H4 (cell line): Measurements from ENCODE around the gene FAM168A. TPM values are rescaled to one million over a fixed set of nuclear protein-coding genes. Genes with fewer than 3 reads are reported as not detected.

Experiments used
- DNase-seq: peaks from one replicate; pipeline ENCODE4 v3.0.0-alpha.2; 2015; ENCODE audit warnings: low spot score
- total RNA-seq: library from RNA; depleted of rRNA; stranded (reverse); fragments of >200 nt; shearing (Covaris generic); gene quantifications from 2 replicates; pipeline ENCODE4 v1.2.3, GENCODE V29; 2014

The FAM168A gene
- total RNA-seq, 1 experiment from 2014 or later, result 14.6 TPM

DNA sequence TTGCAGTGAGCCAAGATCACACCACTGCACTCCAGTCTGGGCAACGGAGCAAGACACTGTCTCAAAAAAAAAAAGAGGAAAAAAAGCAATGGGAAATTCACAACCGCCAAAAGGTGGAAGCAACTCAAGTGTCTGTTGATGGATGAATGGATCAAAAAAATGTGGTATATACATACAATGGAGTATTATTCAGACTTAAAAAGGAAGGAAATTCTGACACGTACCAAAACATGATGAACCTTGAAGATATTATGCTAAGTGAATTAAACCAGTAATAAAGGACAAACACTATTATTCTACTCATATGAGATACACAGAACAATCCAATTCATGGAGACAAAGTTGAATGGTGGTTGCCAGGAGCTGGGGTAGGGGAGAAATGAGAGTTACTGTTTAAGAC, 40.9 kb downstream of the FAM168A start:
- DNase-seq, result no peak

DNA sequence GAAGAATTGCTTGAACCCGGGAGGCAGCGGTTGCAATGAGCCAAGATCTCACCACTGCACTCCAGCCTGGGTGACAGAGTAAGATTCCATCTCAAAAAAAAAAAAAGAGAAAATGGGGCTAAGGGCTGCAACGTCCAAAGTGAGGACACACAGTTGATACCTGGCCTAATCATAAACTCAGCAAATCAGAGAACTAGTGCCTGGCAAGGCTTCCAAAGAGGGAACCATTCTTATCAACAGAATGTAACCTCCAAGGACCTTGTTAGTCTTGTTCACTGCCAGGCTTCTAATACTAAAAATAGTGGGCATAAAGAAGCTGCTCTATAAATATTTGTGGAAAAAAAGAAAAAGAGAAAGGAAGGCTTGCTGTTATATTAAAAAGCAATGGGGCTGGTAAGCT, 42.3 kb downstream of the FAM168A start:
- no peak for DNase-seq

DNA sequence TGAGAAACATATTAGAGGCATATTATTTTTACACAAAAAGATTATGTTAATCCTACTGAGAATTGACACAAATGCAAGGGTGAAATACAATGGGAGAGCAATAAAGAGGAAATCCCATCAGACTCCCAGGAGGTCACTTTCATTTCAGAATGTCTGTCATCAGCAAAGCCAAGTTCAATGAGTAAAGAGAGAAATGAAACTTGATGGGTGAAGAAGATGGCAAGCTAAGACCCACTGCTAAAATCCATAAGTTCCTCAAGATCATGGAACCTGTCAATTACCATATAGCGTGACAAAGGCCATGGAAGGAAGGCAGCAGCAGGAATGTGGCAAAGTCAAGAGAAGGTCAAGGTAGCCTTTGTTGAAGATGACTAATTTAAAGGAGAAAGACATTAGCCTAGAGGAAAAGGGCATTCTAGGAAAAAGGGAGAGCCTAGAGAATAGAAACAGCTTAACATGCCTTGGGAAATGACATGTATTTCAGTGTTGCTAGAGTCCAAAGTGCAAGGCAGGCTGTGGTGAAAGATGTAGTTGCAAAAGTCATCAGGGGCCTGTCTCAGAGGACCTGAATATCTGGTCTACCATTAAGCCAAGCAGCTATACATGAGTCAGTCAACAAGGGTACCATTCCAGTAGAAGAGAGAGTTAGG, 43.1 kb downstream of the FAM168A start:
- no peak for DNase-seq

DNA sequence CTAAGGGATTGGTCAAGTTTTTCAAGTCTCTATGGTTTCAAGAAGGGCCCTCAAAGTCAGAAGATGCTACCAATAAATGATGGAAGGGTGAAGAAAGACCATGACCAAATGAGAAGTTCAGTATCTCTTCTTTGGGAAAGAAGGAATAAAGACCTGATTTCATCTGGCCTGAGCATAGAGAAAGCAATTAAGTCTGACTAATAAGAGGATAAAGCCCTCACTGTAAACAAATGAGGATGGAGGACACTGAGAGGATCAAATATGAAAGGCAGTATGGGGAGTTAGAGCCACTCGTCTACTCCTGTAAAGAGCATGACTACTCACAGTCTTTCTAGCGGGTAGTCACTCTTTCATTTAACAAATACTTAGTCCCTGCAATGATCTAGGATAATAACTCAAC, 44.6 kb downstream of the FAM168A start:
- no peak for DNase-seq

GRCh38 chr11:73551677-73552076, 46.2 kb downstream of the FAM168A start:
- no peak for DNase-seq

DNA sequence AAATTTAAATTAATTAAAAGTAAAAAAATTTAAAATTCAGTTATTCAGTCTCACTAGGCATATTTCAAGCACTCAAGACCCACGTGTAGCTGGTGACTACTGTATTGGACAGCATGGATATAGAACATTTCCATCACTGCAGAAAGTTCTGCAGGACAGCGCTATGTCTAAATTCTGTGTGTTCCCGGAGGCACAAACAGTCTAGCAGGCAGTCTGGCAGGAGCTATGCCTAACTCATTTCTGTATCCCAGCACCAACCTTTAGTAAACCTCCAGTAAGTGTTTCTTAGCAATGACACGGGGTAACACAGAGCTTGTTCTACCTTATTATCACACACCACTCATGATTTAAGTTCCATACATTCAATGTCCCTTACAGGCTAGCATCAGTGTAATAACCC, 48.5 kb downstream of the FAM168A start:
- DNase-seq, result no peak

GRCh38 chr11:73547706-73548595, 50.0 kb downstream of the FAM168A start:
- DNase-seq, result no peak

GRCh38 chr11:73542175-73542574, 55.7 kb downstream of the FAM168A start:
- no peak for DNase-seq

DNA sequence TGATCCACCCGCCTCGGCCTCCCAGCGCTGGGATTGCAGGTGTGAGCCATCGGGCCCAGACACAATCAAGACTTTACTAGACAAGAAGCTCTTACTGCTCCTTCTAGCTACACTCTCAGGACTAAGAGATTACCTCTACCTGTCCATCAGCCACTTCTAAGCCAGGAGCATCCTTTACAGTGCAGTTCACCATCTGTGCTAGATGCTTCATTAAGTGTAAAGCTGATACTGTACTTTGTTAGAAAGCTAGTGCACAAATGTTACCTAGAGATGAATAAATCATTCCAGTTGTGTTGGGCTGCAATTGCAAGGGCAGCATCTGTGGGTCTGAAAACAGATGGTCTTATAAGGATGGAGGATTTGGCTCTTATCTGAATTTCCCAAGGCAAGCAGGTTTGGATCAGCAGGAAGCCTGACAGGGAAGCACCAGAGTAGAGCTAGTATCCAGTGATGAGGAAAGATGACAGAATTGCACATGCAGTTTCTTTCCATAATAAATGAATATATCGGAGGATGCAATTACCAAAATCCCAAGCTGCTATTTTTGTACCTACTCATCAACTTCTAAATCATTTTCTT, 58.3 kb downstream of the FAM168A start:
- DNase-seq, result no peak

- no peak for DNase-seq
These were observed 59.5 kb downstream of the FAM168A start for GRCh38 chr11:73538381-73538872.

GRCh38 chr11:73537969-73538368, 59.9 kb downstream of the FAM168A start:
- DNase-seq, result no peak

- DNase-seq, result no peak
These were observed 61.0 kb downstream of the FAM168A start for GRCh38 chr11:73536961-73537360.

GRCh38 chr11:73532310-73532709, 65.6 kb downstream of the FAM168A start:
- DNase-seq, result no peak

DNA sequence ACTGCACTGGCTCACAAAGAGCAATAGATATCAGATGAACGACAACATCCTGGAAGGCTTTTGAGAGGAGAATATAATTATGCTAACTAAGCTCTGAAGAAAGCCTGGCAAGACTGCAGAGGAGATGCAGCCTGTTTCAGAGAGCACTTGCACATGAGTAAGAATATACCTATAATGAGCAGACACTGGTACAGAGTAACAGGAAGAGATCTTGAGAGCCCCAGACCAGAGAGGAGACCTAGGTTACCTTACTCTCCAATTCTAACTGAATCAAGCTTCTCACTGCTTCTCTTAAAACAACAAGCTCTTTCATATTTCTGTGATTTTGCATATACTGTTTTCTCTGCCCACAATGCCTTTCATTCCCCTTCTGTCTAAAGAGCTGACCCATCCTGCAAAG, 66.5 kb downstream of the FAM168A start:
- no peak for DNase-seq

- DNase-seq, result no peak
These were observed 67.8 kb downstream of the FAM168A start for GRCh38 chr11:73530109-73530508.

- DNase-seq, result no peak
These were observed 68.7 kb downstream of the FAM168A start for GRCh38 chr11:73529204-73529530.

DNA sequence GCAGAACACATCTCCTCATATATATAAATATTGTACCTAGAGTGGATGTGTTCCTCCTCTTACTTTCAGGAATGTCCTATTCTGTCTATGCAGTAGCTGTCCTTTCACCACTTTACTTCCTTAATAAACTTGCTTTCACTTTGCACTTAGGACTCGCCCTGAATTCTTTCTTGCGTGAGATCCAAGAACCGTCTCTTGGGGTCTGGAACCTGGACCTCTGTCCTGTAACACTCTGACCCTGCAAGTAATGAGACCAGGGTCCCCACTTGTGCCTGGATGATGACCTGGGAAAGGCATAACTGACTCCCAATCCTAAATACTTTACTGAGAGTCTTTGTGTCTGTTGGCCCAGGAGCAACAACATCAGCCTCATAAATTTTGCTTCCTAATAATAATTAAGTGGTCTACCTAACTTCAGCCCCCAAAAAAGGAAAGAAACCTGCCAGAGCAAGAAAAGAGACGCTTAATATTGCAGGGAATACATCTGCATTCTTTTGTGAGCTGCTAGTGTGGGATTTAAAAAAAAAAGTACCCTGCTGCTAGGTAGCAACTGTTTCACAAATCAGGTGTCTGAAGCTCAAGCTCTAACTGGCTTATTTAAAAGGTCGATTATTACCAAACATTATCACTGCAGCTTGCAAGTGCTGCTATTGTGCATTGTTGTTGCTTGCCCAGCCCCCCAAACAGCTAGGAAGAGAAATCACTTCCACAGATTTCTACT, 69.3 kb downstream of the FAM168A start:
- no peak for DNase-seq

DNA sequence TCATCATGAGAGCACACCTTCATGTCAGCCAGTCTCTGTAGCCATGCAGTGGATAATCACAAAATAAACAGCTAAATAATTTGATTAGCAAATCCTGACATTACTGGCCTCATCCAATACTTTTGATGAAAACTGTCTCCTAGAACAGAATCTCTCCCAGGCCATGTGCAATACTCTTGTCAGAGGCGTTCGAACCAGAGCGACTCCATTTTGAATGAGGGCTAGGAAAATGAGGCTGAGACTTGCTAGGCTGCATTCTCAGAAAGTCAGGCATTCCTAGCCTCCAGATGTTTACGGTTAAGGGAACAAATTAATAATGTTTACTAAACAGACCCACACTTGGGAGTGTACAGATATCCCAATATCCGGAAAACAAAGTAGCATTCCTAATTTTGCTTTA, 69.9 kb downstream of the FAM168A start:
- no peak for DNase-seq

- no peak for DNase-seq
These were observed 72.3 kb downstream of the FAM168A start for GRCh38 chr11:73525611-73526010.

DNA sequence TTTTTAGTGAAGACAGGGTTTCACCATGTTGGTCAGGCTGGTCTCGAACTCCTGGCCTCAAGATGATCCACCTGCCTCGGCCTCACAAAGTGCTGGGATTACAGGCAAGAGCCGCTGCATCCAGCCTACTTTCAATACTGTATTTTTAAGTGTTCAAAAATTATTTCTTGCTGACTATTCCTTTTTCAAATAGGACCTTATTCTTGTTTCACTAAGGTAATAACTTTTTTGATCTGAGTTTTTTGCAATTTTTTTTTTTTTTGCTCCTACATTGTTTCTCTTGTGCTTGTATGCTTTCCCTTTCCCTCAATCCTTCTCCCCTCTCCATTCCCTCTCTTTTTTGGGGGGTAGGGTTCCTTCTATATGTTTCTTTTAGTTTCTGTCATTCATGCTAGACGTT, 73.1 kb downstream of the FAM168A start:
- no peak for DNase-seq

- no peak for DNase-seq
These were observed 76.3 kb downstream of the FAM168A start for GRCh38 chr11:73521621-73522020.

DNA sequence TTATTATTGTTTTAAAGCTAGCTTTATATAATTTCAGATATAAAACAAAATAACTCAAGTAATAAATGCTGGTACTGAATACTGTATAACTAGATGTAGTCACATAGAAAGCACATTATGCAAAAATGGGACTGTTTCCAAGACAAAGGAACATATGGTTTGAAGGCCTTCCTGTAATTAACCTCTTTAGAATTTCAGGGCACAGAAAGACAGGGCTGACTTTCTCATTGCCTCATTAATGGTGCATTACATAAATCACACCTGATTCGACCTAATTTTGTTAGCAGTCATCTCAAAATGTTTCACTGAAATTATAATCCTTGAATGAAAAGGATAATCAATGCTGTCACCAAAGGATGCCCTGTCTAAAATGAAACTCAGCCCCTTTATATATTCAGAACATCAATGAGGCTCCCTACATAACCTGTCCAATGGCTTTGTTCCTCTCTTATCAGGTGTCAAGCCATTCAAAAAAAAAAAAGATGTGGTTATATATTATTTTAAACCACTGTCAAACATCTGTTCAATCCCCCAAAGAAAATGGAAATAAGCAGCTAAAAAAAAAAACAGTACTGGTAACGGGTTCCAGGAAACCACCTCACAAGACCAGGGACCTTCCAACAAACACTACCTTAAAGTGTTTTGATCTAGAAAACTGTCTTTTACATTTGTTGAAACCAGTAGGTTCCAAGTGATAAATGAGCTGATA, 77.4 kb downstream of the FAM168A start:
- no peak for DNase-seq
